Colonic mucosa (tissue), 4 donors: Measurements from ENCODE around the gene CAV1. TPM values are rescaled to one million over a fixed set of nuclear protein-coding genes. Genes with fewer than 3 reads are reported as not detected.

ENCODE experiments used
- DNase-seq: peaks from one replicate; pipeline ENCODE4 v3.0.0-alpha.2; 2020
- H3K27ac ChIP-seq: fragments of 200-600 bp; one replicate; pipeline ENCODE4 v1.8.0; 2021
- H3K27me3 ChIP-seq: fragments of 200-600 bp; one replicate; pipeline ENCODE4 v1.8.0; 2021
- H3K36me3 ChIP-seq: fragments of 200-600 bp; one replicate; pipeline ENCODE4 v1.8.0; 2021
- H3K4me1 ChIP-seq: fragments of 200-600 bp; one replicate; pipeline ENCODE4 v1.8.0; 2021; ENCODE audit warnings: mild to moderate bottlenecking
- H3K4me3 ChIP-seq: fragments of 200-600 bp; one replicate; pipeline ENCODE4 v1.8.0; 2021
- H3K9ac ChIP-seq, 2 donors: one replicate each; pipeline ENCODE4 v1.7.0; 2013; ENCODE audit warnings: control low read depth in 2 of 2, low read depth in 2 of 2, low read length in 2 of 2
- H3K9me3 ChIP-seq: fragments of 200-600 bp; one replicate; pipeline ENCODE4 v1.8.0; 2021
- CTCF ChIP-seq: fragments of 200-600 bp; IDR thresholded peaks from one replicate; pipeline ENCODE4 v1.8.0; 2022; ENCODE audit warnings: antibody characterized with exemption, mild to moderate bottlenecking
- intact Hi-C: fragments of 100-400 bp; cut with DNase I; formaldehyde crosslinking; loops from one replicate; pipeline ENCODE4 v1.14.1; 2022
- total RNA-seq, 2 donors: library from RNA; stranded (reverse); fragmentation: NEBNext Ultra II Directional in 1 of 2; extraction: Animal tissue kit (Norgen Biotek cat#: 25700) in 1 of 2; gene quantifications; one replicate each; pipeline ENCODE4 v1.2.1, GENCODE V29; 2021
- donor health status: healthy.
- donor health status: DM: no; HTN: no; CAD: no.
- donor health status: DM: no; HTN: no; CAD: no.

CAV1 gene
- total RNA-seq, 2 donors from 2014 or later, result 16.1 to 87.0 TPM

GRCh38 chr7:116500078-116500853 is 24.6 kb upstream of the CAV1 start:
- H3K36me3 ChIP-seq, result no peaks in the 10 kb centered on the region
- no peaks in the 10 kb centered on the region for H3K27me3 ChIP-seq
- H3K9ac ChIP-seq, result peak overlapping the region; percentile 65 to 81
- intact Hi-C loops, result no loop called here
- peak overlapping the region; percentile 66 for H3K4me3 ChIP-seq
- DNase-seq, result peak; percentile 26
- H3K9me3 ChIP-seq, result no peaks in the 10 kb centered on the region
- no peak for TF ChIP-seq CTCF
- peaks cover 2% of the 10 kb centered on the region for H3K4me1 ChIP-seq
- peak overlapping the region; percentile 70 for H3K27ac ChIP-seq

- Histone ChIP-seq H3K36me3 (no peaks in the 10 kb centered on the region), H3K9me3 (no peaks in the 10 kb centered on the region), H3K4me3 (no peak overlapping the region), H3K27me3 (no peaks in the 10 kb centered on the region), H3K27ac (peak overlapping the region; percentile 70), H3K4me1 (peaks cover 2% of the 10 kb centered on the region), H3K9ac (no peak overlapping the region)
- no peak for TF ChIP-seq CTCF
- no peak for DNase-seq
- intact Hi-C loops, result no loop called here
These were observed 23.2 kb upstream of the CAV1 start for GRCh38 chr7:116501425-116502167.

- intact Hi-C loops, result no loop called here
- TF ChIP-seq CTCF, result no peak
- Histone ChIP-seq H3K27ac (no peak overlapping the region), H3K4me3 (no peak overlapping the region), H3K27me3 (no peaks in the 10 kb centered on the region), H3K9me3 (no peaks in the 10 kb centered on the region), H3K4me1 (peaks cover 2% of the 10 kb centered on the region), H3K9ac (no peak overlapping the region), H3K36me3 (no peaks in the 10 kb centered on the region)
- no peak for DNase-seq
These were observed 22.4 kb upstream of the CAV1 start for GRCh38 chr7:116502201-116503096.

- no peaks in the 10 kb centered on the region for H3K27me3 ChIP-seq
- intact Hi-C loops, result no loop called here
- H3K4me1 ChIP-seq, result peaks cover 2% of the 10 kb centered on the region
- no peaks in the 10 kb centered on the region for H3K36me3 ChIP-seq
- no peak overlapping the region for H3K4me3 ChIP-seq
- no peak for TF ChIP-seq CTCF
- H3K27ac ChIP-seq, result no peak overlapping the region
- no peaks in the 10 kb centered on the region for H3K9me3 ChIP-seq
- H3K9ac ChIP-seq, result no peak overlapping the region
- no peak for DNase-seq
These were observed 21.0 kb upstream of the CAV1 start for GRCh38 chr7:116503835-116504234.

GRCh38 chr7:116505278-116505677 is 19.6 kb upstream of the CAV1 start:
- H3K27me3 ChIP-seq, result no peaks in the 10 kb centered on the region
- no peaks in the 10 kb centered on the region for H3K36me3 ChIP-seq
- intact Hi-C loops, result no loop called here
- no peak overlapping the region for H3K9ac ChIP-seq
- H3K4me1 ChIP-seq, result peaks cover 2% of the 10 kb centered on the region
- H3K9me3 ChIP-seq, result no peaks in the 10 kb centered on the region
- no peak for DNase-seq
- no peak overlapping the region for H3K27ac ChIP-seq
- H3K4me3 ChIP-seq, result no peak overlapping the region
- no peak for TF ChIP-seq CTCF
